Keratinocyte (primary cell): ENCODE measurements around the gene RTL1.

ENCODE experiments used
- CTCF ChIP-seq, 3 experiments: IDR thresholded peaks in 1 of 3; conservative IDR thresholded peaks in 1 of 3; optimal IDR thresholded peaks in 1 of 3; 2 replicates in 2 of 3; 3 replicates in 1 of 3; pipeline versions ENCODE3 to v1.5.1; 2011; ENCODE audit warnings: low read length in 3 of 3, mild to moderate bottlenecking in 3 of 3, moderate library complexity in 2 of 3, control low read depth in 1 of 3, inconsistent platforms in 1 of 3; ENCODE audit not compliant: insufficient read depth in 2 of 3; ENCODE audit errors: extremely low read depth in 1 of 3
- EZH2 ChIP-seq: IDR thresholded peaks from one replicate; pipeline ENCODE4 v1.6.1; 2012; ENCODE audit warnings: inconsistent platforms, mild to moderate bottlenecking, low read length, moderate library complexity

GRCh38 chr14:100862793-100863192, 40.7 kb downstream of the RTL1 start:
- TF ChIP-seq CTCF (optimal IDR thresholded peaks at IDR 0.05 in 1 of 3, IDR thresholded peaks at IDR 0.05 in 1 of 3, conservative IDR thresholded peaks at IDR 0.05 in 1 of 3; ENCODE audit: extremely low read depth in 1 of 3, insufficient read depth in 2 of 3, low read length in 3 of 3) (no peak), EZH2 (no peak)
